ENCODE measurements around the gene TFEB. TPM values are rescaled to one million over a fixed set of nuclear protein-coding genes. Genes with fewer than 3 reads are reported as not detected.

Gene TFEB
- total RNA-seq, 1 donor from 2014 or later, result 6.2 TPM

DNA sequence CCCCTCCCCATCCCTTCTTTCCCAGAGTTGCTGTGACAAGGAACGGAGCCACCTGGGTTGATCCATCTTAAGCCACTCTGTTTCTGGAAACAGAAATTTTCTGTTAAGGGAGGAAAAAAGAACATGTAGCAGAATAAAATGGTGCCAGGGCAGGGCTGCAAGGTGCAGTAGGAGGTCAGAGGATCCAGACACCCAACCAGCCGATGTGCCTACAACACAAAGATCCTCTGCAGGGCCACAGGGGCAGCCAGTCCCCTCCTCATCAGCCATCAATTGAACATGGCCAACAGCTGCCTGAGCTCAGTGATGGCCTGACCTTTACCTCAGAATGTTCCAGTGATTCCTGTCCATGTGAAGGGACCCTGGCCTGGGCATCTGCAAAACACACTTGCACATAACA, 85.3 kb downstream of the TFEB start:
- no peak for DNase-seq (ENCODE audit: extremely low spot score, unreplicated experiment)
- Mint-ChIP-seq H3K27me3 (no peaks in the 10 kb centered on the region), H3K4me3 (no peak overlapping the region), H3K4me1 (ENCODE audit: unreplicated experiment) (peaks cover 49% of the 10 kb centered on the region), H3K27ac (no peak overlapping the region), H3K9me3 (no peaks in the 10 kb centered on the region), H3K36me3 (peaks cover 18% of the 10 kb centered on the region)
- TF ChIP-seq, protein P1, sequence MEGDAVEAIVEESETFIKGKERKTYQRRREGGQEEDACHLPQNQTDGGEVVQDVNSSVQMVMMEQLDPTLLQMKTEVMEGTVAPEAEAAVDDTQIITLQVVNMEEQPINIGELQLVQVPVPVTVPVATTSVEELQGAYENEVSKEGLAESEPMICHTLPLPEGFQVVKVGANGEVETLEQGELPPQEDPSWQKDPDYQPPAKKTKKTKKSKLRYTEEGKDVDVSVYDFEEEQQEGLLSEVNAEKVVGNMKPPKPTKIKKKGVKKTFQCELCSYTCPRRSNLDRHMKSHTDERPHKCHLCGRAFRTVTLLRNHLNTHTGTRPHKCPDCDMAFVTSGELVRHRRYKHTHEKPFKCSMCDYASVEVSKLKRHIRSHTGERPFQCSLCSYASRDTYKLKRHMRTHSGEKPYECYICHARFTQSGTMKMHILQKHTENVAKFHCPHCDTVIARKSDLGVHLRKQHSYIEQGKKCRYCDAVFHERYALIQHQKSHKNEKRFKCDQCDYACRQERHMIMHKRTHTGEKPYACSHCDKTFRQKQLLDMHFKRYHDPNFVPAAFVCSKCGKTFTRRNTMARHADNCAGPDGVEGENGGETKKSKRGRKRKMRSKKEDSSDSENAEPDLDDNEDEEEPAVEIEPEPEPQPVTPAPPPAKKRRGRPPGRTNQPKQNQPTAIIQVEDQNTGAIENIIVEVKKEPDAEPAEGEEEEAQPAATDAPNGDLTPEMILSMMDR (conservative IDR thresholded peaks at IDR 0.05), result no peak

DNA sequence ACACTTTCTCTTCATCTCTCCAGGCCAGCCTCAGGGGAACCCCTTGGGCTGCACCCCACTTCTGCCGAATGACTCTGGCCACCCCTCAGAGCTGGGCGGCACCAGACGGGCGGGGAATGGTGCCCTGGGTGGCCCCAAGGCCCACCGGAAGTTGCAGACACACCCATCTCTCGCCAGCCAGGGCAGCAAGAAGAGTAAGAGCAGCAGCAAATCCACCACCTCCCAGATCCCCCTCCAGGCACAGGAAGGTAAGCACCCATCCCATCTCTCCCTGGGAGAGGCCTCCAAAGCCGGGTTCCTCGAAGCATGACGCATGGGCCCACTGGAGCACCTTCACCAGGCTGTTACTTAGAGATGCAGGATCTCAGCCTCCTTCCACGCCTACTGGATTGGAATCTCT, 85.8 kb downstream of the TFEB start:
- no peak overlapping the region for H3K27ac Mint-ChIP-seq
- no peak for DNase-seq (ENCODE audit: extremely low spot score, unreplicated experiment)
- H3K36me3 Mint-ChIP-seq, result peaks cover 18% of the 10 kb centered on the region
- no peaks in the 10 kb centered on the region for H3K27me3 Mint-ChIP-seq
- TF ChIP-seq, protein P1 (conservative IDR thresholded peaks at IDR 0.05), result no peak
- H3K9me3 Mint-ChIP-seq, result no peaks in the 10 kb centered on the region
- no peak overlapping the region for H3K4me3 Mint-ChIP-seq
- H3K4me1 Mint-ChIP-seq (ENCODE audit: unreplicated experiment), result peaks cover 48% of the 10 kb centered on the region

DNA sequence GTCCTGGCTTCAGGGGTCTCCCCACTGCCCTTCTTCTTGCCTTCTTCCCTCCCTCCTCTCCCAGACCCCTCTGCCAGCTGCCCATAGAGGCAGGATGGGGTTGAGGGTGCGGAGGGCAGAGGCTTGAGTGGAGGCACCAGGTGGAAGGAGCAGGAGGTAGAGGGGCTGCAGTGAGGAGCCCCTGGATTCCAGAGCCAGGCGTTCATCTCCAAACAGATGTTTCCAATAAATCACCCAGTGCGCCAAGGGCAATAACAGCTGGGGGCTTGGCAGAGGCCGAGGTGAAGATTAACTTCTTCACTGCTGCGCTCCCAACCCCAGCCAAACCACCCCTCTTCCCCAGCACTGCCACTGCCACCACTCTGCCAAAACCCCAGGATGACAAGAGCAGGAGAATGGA, 86.5 kb downstream of the TFEB start:
- Mint-ChIP-seq H3K36me3 (peaks cover 18% of the 10 kb centered on the region), H3K27ac (no peak overlapping the region), H3K4me1 (ENCODE audit: unreplicated experiment) (peaks cover 45% of the 10 kb centered on the region), H3K9me3 (no peaks in the 10 kb centered on the region), H3K4me3 (no peak overlapping the region), H3K27me3 (no peaks in the 10 kb centered on the region)
- TF ChIP-seq, protein P1 (conservative IDR thresholded peaks at IDR 0.05), result no peak
- no peak for DNase-seq (ENCODE audit: extremely low spot score, unreplicated experiment)

DNA sequence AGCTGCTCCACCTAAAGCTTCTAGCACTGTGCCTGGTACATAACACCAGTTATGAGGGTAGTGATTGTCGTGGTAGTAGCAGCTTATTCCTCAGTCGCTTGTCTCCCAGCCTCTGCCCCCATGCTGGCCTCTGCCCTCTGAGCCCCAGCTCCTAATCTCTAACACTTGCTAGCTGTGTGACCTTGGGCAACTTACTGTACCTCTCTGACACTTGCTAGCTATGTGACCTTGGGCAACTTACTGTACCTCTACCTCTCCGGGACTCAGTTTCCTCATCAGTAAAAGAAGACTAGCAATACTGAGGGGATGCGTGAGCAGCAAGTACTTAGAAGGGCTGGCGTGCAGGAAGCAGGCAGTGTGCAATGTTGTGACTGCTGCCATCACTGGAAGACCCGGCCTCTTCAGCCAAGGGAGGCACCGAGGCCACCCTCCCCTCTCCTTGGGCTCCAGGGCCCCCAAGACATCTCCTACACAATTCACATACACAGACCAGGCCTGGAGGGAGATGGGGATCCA, 87.3 kb downstream of the TFEB start:
- peaks cover 18% of the 10 kb centered on the region for H3K36me3 Mint-ChIP-seq
- no peak overlapping the region for H3K27ac Mint-ChIP-seq
- no peaks in the 10 kb centered on the region for H3K27me3 Mint-ChIP-seq
- peaks cover 43% of the 10 kb centered on the region for H3K4me1 Mint-ChIP-seq (ENCODE audit: unreplicated experiment)
- no peaks in the 10 kb centered on the region for H3K9me3 Mint-ChIP-seq
- no peak overlapping the region for H3K4me3 Mint-ChIP-seq
- DNase-seq (ENCODE audit: extremely low spot score, unreplicated experiment), result no peak
- TF ChIP-seq, protein P1 (conservative IDR thresholded peaks at IDR 0.05), result no peak

DNA sequence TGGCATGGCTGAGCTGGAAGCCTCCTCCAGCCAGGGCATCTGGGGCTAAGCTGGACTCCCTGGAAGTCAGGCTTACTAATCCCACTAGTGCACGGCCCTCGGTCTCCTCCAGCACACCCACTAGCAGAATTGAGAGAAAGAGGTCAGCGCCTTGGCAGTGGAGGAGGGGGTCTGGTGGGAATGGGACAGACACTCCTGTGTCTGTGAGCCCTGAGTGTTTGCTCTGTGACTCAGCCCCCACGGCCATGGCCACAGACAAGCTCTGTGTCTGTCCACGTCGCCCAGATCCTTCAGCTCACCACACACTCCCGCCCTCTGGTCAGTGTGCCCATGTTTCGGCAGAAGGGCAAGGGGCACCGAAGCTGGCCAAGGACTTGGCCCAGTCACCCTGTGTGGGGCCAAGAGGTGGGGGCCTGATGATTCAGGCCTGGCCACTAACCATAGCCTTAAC, 88.3 kb downstream of the TFEB start:
- Mint-ChIP-seq H3K27ac (no peak overlapping the region), H3K4me3 (no peak overlapping the region), H3K9me3 (no peaks in the 10 kb centered on the region), H3K36me3 (peaks cover 19% of the 10 kb centered on the region), H3K27me3 (no peaks in the 10 kb centered on the region), H3K4me1 (ENCODE audit: unreplicated experiment) (peaks cover 46% of the 10 kb centered on the region)
- TF ChIP-seq, protein P1 (conservative IDR thresholded peaks at IDR 0.05), result no peak
- no peak for DNase-seq (ENCODE audit: extremely low spot score, unreplicated experiment)

All from type B pancreatic cell (in vitro differentiated cells).